GM19238 (cell line): ENCODE measurements around the gene FAM234A.
"Not testable (repeated sequence)": the region's sequence is repeated elsewhere in the genome, so short reads cannot be mapped to it uniquely, and the experiment has no call there.

Source experiments
- DNase-seq: peaks from one replicate; pipeline ENCODE4 v3.0.0; 2011; ENCODE audit warnings: low spot score; ENCODE audit not compliant: insufficient read length

FAM234A gene

DNA sequence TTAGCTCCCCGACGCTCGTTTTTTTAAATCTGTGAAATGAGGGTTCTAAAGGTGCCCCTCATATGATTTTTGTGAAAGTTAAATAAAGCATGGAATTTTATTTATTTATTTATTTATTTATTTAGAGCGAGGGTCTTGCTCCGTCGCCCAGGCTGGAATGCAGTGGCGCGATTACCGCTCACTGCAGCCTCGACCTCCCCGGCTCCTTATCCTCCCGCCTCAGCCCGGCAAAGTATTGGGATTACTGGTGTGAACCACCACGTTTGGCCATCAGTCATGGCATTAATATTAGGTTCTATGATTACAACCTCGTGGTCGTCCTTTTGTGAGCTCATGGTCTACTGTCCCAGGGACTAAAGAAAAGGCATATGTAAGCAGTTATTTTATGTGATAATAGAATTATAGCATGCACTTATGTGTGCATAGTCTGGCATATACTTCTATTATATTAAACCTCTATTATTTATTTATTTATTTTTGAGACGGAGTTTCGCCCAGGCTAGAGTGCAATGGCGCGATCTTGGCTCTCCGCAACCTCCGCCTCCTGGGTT, 4.8 kb upstream of the FAM234A start:
- no peak for DNase-seq

GRCh38 chr16:230351-230750, 4.3 kb upstream of the FAM234A start:
- DNase-seq = not testable (repeated sequence)

GRCh38 chr16:230949-231348, 3.7 kb upstream of the FAM234A start:
- no peak for DNase-seq

GRCh38 chr16:239948-240277, 5.3 kb downstream of the FAM234A start:
- no peak for DNase-seq

GRCh38 chr16:240559-240958, 5.9 kb downstream of the FAM234A start:
- DNase-seq = no peak

- DNase-seq = no peak
Observed at GRCh38 chr16:242281-242680, 7.7 kb downstream of the FAM234A start.

GRCh38 chr16:243348-243747, 8.7 kb downstream of the FAM234A start:
- DNase-seq = no peak

DNA sequence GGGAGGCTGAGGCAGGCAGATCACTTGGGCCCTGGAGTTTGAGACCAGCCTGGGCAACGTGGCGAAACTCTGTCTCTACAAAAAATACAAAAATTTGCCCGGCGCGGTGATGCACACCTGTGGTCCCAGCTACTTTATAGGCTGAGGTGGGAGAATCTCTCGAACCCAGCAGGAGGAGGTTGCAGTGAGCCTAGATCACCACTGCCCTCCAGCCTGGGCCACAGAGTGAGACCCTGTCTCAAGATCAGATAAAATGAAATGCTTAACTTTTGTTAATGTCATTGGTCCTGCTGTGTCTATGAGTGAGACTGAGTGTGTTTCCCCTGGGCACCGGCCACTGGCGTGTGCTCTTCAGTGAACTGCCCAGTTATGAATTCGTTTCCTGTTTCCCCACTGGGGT, 10.5 kb downstream of the FAM234A start:
- DNase-seq = no peak

DNA sequence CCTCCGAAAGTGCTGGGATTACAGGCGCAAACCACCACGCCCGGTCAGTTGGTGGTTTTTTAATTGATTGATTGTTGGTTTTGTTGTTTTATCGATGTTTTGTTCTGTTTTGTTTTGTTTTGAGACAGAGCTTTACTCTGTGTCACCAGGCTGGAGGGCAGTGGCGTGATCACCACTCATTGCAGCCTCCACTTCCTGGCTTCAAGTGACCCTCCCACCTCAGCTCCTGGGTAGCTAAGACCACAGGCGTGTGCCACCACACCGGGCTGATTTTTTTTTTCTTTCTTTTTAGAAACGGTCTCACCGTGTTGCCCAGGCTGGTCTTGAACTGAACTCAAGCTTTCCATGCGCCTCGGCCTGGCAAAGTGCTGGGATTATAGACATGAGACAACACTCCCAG, 12.4 kb downstream of the FAM234A start:
- no peak for DNase-seq

DNA sequence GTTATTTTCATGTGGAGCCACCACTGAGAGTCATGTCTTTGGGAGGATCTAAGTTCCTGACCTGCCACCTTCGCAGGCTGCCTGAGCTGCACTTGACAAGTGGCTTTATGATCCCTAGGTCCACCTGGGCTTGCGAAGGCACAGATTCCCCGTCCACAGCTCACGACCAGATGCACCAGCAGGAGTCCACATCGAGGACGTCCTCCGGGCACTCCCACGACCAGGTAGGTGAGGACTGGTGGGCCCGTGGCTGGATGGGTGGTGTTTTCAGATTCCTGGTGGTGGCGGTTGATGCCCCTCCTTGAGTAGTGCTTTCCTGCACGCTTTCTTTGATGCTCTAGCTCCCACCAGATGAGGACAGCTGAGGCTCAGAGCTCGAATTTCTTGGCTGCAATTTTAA, 14.8 kb downstream of the FAM234A start:
- DNase-seq = no peak

- peak; percentile 57 for DNase-seq
Observed at GRCh38 chr16:252366-253337, 18.0 kb downstream of the FAM234A start.

DNA sequence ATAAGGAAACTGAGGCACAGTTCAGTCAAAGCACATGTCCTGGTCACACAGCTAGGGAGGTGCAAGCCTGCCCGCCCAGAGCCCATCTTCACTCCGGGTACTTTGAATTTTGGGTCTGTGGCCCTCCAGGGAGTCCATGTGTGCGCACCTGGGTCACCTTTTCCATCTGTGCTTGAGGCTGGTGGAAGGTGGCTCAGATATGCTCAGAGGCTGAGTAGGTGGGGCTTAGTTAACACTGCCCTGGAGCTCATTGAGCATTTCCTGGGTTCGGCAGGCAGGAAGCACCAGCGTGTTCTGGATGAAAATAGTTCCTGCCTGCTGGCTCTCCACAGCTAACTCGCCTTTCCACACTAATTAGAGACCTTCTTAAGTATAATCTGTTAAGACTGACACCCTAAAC, 19.2 kb downstream of the FAM234A start:
- no peak for DNase-seq

DNA sequence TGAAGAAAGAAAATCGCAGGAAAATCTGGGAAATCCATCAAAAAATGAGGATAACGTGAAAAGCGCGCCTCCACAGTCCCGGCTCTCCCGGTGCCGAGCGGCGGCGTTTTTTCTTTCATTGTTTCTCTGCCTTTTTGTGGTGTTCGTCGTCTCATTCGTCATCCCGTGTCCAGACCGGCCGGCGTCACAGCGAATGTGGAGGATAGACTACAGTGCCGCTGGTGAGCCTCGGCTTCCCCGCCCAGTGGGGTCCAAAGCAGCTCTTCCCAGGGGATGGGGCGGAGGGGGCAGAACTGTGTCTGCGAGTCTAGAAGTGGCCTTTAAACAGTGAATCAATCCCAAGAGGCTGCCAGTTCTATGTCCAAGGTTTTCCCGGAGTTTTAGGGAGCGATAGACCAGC, 19.8 kb downstream of the FAM234A start:
- DNase-seq = no peak

DNA sequence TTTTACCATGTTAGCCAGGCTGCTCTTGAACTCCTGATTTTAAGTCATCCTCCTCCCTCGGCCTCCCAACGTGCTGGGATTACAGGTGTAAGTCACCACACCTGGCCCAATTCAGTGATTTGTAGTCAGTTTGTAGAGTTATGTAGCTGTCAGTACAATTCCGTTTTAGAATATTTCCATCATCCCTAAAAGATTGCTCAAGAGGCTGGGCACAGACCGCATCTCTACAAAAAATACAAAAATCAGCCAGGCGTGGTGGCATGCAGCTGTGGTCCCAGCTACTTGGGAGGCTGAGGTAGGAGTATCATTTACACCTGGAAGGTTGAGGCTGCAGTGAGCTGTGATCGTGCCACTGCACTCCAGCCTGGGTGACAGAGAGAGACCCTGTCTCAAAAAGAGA, 20.6 kb downstream of the FAM234A start:
- DNase-seq = no peak

GRCh38 chr16:258091-258490, 23.5 kb downstream of the FAM234A start:
- DNase-seq = not testable (repeated sequence)

GRCh38 chr16:259226-259625, 24.6 kb downstream of the FAM234A start:
- no peak for DNase-seq

- no peak for DNase-seq
Observed at GRCh38 chr16:259814-260253, 25.2 kb downstream of the FAM234A start.

DNA sequence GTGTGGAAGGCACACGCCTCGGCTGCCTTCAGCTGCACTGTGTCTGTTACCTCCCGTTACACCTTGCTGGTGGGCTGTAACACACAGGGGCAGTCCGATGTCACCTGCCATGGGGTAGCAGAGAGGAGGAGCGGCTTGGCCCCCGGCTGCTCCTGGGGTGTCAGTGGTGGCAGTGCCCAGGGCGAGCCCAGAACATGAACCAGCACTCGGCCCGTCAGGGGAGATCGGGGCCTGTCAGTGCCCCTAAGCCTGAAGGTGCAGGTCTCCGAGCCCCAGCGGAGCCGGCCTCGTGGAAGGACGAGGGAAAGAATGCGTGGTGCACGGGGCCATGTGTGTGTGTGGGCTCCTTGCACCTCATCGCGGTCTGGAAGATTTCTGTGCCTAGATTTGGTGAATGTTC, 25.7 kb downstream of the FAM234A start:
- DNase-seq = no peak

DNA sequence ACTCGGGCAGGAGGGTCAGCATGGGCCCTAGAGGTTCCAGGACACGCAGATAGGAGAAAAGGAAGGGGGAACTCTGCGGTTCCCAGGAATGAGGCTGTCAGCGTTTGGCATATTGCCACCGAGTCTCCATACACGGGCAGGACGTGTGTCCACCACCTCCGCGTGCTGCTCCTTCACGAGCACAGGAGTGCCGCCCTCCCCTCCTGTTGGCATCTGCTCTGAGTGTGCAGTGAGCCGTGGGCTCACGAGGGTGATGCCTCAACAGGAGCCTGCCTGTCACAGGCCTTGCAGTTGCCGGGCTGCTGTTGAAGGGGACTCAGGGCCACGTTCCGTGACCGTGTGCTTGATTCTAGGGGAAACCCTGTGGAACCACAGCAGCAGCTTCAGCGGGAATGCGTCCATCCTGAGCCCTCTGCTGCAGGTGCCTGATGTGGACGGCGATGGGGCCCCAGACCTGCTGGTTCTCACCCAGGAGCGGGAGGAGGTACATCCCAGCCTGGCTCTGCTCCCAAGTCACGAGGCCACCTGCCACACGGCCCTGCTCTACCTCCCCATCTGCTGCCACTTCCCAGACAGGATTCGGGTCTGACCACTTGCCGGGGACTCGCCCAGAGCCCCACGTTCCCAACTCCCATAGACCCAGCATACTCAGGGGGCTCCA, 26.5 kb downstream of the FAM234A start:
- no peak for DNase-seq

DNA sequence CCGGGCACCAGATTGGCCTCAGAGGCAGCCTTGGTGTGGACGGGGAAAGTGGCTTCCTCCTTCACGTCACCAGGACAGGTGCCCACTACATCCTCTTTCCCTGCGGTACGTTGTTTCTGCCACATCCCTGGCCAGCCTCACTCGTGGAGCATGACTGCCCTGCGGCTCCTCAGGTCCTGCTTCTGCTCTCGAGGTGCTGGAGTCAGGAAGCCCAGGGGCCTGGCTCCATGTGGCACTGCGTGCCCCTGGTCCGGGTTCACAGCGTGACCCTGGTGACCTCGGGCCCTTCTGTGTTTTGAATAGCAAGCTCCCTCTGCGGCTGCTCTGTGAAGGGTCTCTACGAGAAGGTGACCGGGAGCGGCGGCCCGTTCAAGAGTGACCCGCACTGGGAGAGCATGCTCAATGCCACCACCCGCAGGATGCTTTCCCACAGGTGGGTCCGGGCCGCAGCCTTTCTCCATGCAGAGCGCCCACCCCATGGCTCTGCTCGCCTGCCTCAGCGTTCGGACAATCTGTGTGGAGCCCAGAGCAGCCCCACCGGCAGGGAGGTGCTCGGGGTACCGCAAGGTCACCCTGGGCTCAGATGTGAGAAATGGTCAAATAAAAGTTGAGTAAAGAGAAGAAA, 27.6 kb downstream of the FAM234A start:
- no peak for DNase-seq

- DNase-seq = no peak
Observed at GRCh38 chr16:263182-263774, 28.7 kb downstream of the FAM234A start.

- DNase-seq = no peak
Observed at GRCh38 chr16:263944-264343, 29.3 kb downstream of the FAM234A start.
